Left cardiac atrium (tissue), 4 donors: ENCODE measurements around the gene F2RL1. TPM values are rescaled to one million over a fixed set of nuclear protein-coding genes. Genes with fewer than 3 reads are reported as not detected.
A peak's percentile ranks its signal among the peaks of the same experiment; 100 is the strongest.
"Not testable (repeated sequence)": the region's sequence is repeated elsewhere in the genome, so short reads cannot be mapped to it uniquely, and the experiment has no call there.

Source experiments
- ATAC-seq, 2 donors: fragments of 200-7000 bp; cut with Tn5 transposase; one replicate each; pipeline ENCODE4 v1.9.1; 2020; ENCODE audit warnings: mild to moderate bottlenecking in 2 of 2, moderate library complexity in 2 of 2
- DNase-seq: peaks from one replicate; pipeline ENCODE4 v3.0.0-alpha.2; 2020
- intact Hi-C, 2 donors: fragments of 100-400 bp; cut with DNase I; formaldehyde crosslinking; loops; one replicate each; pipeline versions ENCODE4 v1.14.1 to v1.15.1; 2022 to 2023
- total RNA-seq, 2 donors: library from RNA; stranded (reverse); fragmentation: NEBNext Ultra II Directional; extraction: Animal tissue kit (Norgen Biotek cat#: 25700); gene quantifications; one replicate each; pipeline ENCODE4 v1.2.1, GENCODE V29; 2021
- donor health status: DM: no; HTN: yes; CAD: no.
- donor health status: DM: no; HTN: yes; CAD: no; lungs with severe emphysema.
- donor health status: DM: yes; HTN: yes; CAD: no.
- donor health status: Dilated cardiomyopathy.

Gene F2RL1
- total RNA-seq, 2 donors from 2014 or later: 1.7 to 3.9 TPM

- intact Hi-C loops: no loop called here
- no peak for ATAC-seq
- no peak for DNase-seq
These were observed 14.6 kb upstream of the F2RL1 start for GRCh38 chr5:76804266-76804665.

GRCh38 chr5:76805821-76806505, 12.9 kb upstream of the F2RL1 start:
- ATAC-seq (peak in 1 of 2 donors; percentile 73), DNase-seq (no peak)
- intact Hi-C loops: no loop called here

- DNase-seq (no peak), ATAC-seq (peak in 1 of 2 donors; percentile 75)
- intact Hi-C loops: no loop called here
These were observed 11.5 kb upstream of the F2RL1 start for GRCh38 chr5:76807296-76807695.

GRCh38 chr5:76808141-76808691, 10.6 kb upstream of the F2RL1 start:
- intact Hi-C loops: no loop called here
- no peak for DNase-seq
- ATAC-seq: no peak

GRCh38 chr5:76809141-76809540, 9.7 kb upstream of the F2RL1 start:
- no peak for ATAC-seq
- intact Hi-C loops: no loop called here
- DNase-seq: no peak

GRCh38 chr5:76810236-76810635, 8.6 kb upstream of the F2RL1 start:
- intact Hi-C loops: no loop called here
- DNase-seq: no peak
- no peak for ATAC-seq

- intact Hi-C loops: no loop called here
- ATAC-seq (no peak), DNase-seq (no peak)
These were observed 7.6 kb upstream of the F2RL1 start for GRCh38 chr5:76811214-76811613.

GRCh38 chr5:76812209-76812608, 6.6 kb upstream of the F2RL1 start:
- intact Hi-C loops, DNase-seq, ATAC-seq: not testable (repeated sequence)

- no peak for ATAC-seq
- DNase-seq: no peak
- intact Hi-C loops: no loop called here
These were observed 4.8 kb upstream of the F2RL1 start for GRCh38 chr5:76813982-76814562.

- DNase-seq: no peak
- intact Hi-C loops: no loop called here
- ATAC-seq: no peak
These were observed 2.6 kb upstream of the F2RL1 start for GRCh38 chr5:76816110-76816831.

- peak; percentile 28 for DNase-seq
- peak; percentile 16 to 22 for ATAC-seq
- intact Hi-C loops: no loop called here
These were observed 1.2 kb downstream of the F2RL1 start for GRCh38 chr5:76819851-76820525.

- no peak for ATAC-seq
- intact Hi-C loops: no loop called here
- DNase-seq: no peak
These were observed 1.7 kb downstream of the F2RL1 start for GRCh38 chr5:76820526-76820890.

- no peak for DNase-seq
- intact Hi-C loops: no loop called here
- ATAC-seq: no peak
These were observed 2.3 kb downstream of the F2RL1 start for GRCh38 chr5:76821136-76821535.

- DNase-seq, intact Hi-C loops, ATAC-seq: not testable (repeated sequence)
These were observed 3.4 kb downstream of the F2RL1 start for GRCh38 chr5:76822105-76822731.

- DNase-seq, ATAC-seq, intact Hi-C loops: not testable (repeated sequence)
These were observed 7.6 kb downstream of the F2RL1 start for GRCh38 chr5:76826416-76826815.

- peak in 1 of 2 donors; percentile 38 for ATAC-seq
These were observed 12.3 kb downstream of the F2RL1 start for GRCh38 chr5:76831110-76831452.

GRCh38 chr5:76836181-76836580, 17.4 kb downstream of the F2RL1 start:
- intact Hi-C loops: no loop called here
- no peak for ATAC-seq
- DNase-seq: no peak

More at GRCh38 chr5:76831110-76831452, 12.3 kb downstream of the F2RL1 start:
- no peak for DNase-seq
- intact Hi-C loops: no loop called here

- ATAC-seq (no peak), DNase-seq (no peak)
- intact Hi-C loops: no loop called here
These were observed 17.8 kb downstream of the F2RL1 start for GRCh38 chr5:76836585-76836984.
